ENCODE measurements around the gene POTEG.
"Not testable (repeated sequence)": the region's sequence is repeated elsewhere in the genome, so short reads cannot be mapped to it uniquely, and the experiment has no call there.

DNA sequence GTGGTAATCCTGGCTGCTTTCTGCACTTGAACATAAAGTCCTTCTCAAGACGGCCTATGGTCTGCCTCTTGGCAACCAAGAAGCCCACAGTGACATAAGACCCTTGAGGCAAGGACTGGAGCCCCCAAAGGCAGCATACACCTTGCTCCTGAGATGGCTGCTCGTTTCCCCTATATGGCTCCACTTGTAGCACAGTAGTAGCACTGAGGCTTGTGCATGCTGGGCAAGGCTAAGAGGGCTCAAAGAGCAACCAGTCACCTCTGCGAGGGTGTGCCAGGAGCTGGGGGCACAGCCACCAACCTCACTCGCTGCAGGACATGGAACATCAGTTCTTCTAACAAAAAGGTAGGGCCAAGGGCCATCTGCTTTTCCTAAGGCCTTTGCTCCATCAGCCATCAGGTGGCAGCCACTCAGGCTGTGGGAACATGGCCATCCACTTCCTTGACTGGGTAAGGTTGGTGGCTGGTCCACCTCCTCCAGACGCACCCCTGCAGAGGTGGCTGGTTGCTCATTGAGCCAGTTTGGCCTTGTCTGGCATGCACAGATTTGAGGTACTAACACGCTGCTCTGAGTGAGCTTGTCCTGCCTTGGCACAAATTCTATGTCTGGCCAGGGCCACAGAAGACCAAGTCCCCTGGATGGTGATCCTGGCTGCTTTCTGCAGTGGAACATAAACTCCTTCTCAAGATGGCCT is 49.9 kb downstream of the POTEG start:
- TF ChIP-seq, protein P1, sequence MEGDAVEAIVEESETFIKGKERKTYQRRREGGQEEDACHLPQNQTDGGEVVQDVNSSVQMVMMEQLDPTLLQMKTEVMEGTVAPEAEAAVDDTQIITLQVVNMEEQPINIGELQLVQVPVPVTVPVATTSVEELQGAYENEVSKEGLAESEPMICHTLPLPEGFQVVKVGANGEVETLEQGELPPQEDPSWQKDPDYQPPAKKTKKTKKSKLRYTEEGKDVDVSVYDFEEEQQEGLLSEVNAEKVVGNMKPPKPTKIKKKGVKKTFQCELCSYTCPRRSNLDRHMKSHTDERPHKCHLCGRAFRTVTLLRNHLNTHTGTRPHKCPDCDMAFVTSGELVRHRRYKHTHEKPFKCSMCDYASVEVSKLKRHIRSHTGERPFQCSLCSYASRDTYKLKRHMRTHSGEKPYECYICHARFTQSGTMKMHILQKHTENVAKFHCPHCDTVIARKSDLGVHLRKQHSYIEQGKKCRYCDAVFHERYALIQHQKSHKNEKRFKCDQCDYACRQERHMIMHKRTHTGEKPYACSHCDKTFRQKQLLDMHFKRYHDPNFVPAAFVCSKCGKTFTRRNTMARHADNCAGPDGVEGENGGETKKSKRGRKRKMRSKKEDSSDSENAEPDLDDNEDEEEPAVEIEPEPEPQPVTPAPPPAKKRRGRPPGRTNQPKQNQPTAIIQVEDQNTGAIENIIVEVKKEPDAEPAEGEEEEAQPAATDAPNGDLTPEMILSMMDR (conservative IDR thresholded peaks at IDR 0.05) = not testable (repeated sequence)
- TF ChIP-seq EZH2 (IDR thresholded peaks at IDR 0.05; ENCODE audit: low read depth) = not testable (repeated sequence)
